ENCODE measurements around the gene TEX22.

Gene TEX22

GRCh38 chr14:105449276-105450122 lies 51.2 kb downstream of the TEX22 start:
- H3K27me3 ChIP-seq = no peaks in the 10 kb centered on the region
- TF ChIP-seq, protein P1, sequence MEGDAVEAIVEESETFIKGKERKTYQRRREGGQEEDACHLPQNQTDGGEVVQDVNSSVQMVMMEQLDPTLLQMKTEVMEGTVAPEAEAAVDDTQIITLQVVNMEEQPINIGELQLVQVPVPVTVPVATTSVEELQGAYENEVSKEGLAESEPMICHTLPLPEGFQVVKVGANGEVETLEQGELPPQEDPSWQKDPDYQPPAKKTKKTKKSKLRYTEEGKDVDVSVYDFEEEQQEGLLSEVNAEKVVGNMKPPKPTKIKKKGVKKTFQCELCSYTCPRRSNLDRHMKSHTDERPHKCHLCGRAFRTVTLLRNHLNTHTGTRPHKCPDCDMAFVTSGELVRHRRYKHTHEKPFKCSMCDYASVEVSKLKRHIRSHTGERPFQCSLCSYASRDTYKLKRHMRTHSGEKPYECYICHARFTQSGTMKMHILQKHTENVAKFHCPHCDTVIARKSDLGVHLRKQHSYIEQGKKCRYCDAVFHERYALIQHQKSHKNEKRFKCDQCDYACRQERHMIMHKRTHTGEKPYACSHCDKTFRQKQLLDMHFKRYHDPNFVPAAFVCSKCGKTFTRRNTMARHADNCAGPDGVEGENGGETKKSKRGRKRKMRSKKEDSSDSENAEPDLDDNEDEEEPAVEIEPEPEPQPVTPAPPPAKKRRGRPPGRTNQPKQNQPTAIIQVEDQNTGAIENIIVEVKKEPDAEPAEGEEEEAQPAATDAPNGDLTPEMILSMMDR (IDR thresholded peaks at IDR 0.05) = no peak
- H3K27ac ChIP-seq = peak overlapping the region in 1 of 2 donors; percentile 71
- no peak for DNase-seq
- intact Hi-C loops (cut with DNase I; ENCODE audit: low total_unique reads) = loop anchor here (2.0 to 5.0 kb wide), 3 partner anchors 41 to 82 kb away; partner anchors contain the start of genes TEDC1 and TMEM121
- H3K36me3 ChIP-seq = peaks cover 7 to 66% (median 34%) of the 10 kb centered on the region in 3 donors
- H3K4me1 ChIP-seq = peaks cover 0 to 16% (median 12%) of the 10 kb centered on the region in 4 donors
- H3K4me3 ChIP-seq = no peak overlapping the region
- no peaks in the 10 kb centered on the region for H3K9me3 ChIP-seq

- DNase-seq = no peak
- Histone ChIP-seq H3K27ac (no peak overlapping the region), H3K9me3 (no peaks in the 10 kb centered on the region), H3K4me1 (peaks cover 0 to 16% (median 12%) of the 10 kb centered on the region in 4 donors), H3K27me3 (no peaks in the 10 kb centered on the region), H3K4me3 (no peak overlapping the region), H3K36me3 (peaks cover 11 to 72% (median 40%) of the 10 kb centered on the region in 3 donors)
- TF ChIP-seq, protein P1 (IDR thresholded peaks at IDR 0.05) = no peak
- intact Hi-C loops (cut with DNase I; ENCODE audit: low total_unique reads) = no loop called here
These were observed 51.8 kb downstream of the TEX22 start for GRCh38 chr14:105450123-105450505.

DNA sequence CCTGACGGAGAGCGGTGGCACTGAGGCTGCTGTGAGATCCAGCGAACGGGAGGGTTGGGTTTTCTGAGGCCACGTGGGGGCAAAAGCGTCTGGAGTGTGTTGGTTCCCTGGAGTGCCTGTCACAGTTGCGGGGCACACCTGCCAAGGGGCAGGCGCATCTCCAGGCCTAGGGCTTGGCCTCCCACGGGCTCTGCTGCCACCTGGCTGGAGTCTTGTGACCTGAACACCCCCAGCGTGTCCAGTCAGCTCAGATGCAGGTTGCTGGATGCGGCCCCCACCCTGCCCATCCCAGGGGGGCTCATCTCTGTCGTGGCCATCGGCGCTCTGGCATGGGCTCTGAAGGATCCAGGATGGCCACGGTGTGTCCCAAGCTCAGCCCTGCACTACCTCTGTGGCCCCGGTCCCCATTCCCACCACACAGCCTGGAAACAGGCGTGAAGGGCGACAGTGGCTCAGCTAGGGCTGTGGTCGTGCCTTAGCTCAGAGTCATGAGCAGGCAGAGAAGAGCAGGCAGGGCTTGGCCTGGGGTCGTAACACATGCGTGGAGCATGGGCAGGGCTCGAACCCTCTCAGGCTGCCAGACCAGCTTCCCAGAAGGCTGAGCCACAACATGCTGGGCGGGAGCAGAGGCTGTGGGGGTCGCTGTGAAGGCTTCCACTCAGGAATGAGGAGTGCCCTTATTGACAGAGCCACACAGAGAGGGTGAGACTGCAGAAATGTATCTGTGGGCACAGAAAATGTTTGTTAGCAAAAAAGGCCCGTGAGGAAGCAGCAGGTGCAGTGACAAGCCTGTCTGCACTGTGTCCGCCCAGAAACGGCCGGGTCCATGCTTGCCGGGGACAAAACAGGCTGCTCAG lies 52.8 kb downstream of the TEX22 start:
- Histone ChIP-seq H3K4me3 (no peak overlapping the region), H3K9me3 (no peaks in the 10 kb centered on the region), H3K36me3 (peaks cover 20 to 74% (median 50%) of the 10 kb centered on the region in 3 donors), H3K27ac (no peak overlapping the region), H3K27me3 (no peaks in the 10 kb centered on the region), H3K4me1 (peaks cover 0 to 16% (median 12%) of the 10 kb centered on the region in 4 donors)
- no peak for DNase-seq
- TF ChIP-seq, protein P1 (IDR thresholded peaks at IDR 0.05) = no peak
- intact Hi-C loops (cut with DNase I; ENCODE audit: low total_unique reads) = no loop called here

DNA sequence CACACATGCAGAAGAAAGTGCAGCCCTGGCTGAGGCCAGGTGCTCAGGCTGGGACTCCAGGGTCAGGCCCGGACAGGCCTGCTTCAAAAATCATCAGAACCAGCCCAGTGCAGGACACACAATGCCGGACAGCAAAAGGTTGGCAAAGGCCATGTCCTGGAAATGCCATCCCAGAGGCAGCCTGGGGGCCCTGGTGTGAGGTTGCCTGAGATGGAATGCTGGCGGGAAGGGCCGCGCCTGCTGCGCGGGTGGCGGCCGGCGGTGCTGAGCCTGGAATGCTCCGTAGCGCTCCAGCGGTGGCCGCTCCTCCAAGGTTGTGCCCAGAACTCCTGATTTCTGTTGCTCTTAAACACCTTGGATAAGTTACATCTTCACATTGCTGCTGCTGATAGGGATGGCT lies 54.6 kb downstream of the TEX22 start:
- intact Hi-C loops (cut with DNase I; ENCODE audit: low total_unique reads) = no loop called here
- TF ChIP-seq, protein P1 (IDR thresholded peaks at IDR 0.05) = no peak
- H3K27me3 ChIP-seq = no peaks in the 10 kb centered on the region
- no peak overlapping the region for H3K4me3 ChIP-seq
- no peaks in the 10 kb centered on the region for H3K9me3 ChIP-seq
- H3K4me1 ChIP-seq = peaks cover 0 to 14% (median 12%) of the 10 kb centered on the region in 4 donors
- peaks cover 20 to 84% (median 64%) of the 10 kb centered on the region in 3 donors for H3K36me3 ChIP-seq
- no peak for DNase-seq
- H3K27ac ChIP-seq = no peak overlapping the region

DNA sequence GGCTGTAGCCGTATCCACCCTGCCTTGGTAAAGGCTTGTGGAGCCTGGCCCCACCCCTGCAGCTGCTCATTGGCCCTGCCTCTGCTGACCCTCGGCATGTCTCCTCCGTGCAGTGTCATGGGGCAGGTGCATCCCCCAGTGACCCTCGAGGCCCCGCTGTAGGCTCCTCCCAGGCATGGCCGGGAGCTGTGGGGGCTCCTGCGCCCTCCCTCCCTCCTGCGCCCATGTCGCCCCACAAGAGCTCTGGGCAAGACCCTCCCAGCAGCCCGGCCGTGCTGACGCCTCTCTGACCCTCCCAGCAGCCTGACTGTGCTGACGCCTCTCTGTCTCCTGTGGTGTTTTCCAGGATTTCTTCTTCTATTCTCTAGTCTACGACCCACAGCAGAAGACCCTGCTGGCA lies 55.5 kb downstream of the TEX22 start:
- H3K27ac ChIP-seq = no peak overlapping the region
- no peaks in the 10 kb centered on the region for H3K9me3 ChIP-seq
- H3K4me1 ChIP-seq = peaks cover 0 to 5% (median 3%) of the 10 kb centered on the region in 4 donors
- DNase-seq = no peak
- H3K36me3 ChIP-seq = peaks cover 20 to 92% (median 70%) of the 10 kb centered on the region in 3 donors
- no peak overlapping the region for H3K4me3 ChIP-seq
- intact Hi-C loops (cut with DNase I; ENCODE audit: low total_unique reads) = no loop called here
- TF ChIP-seq, protein P1 (IDR thresholded peaks at IDR 0.05) = no peak
- H3K27me3 ChIP-seq = no peaks in the 10 kb centered on the region
